SKM-1 (cell line): ENCODE measurements around the gene RAP1GAP.
"Not testable (repeated sequence)": the region's sequence is repeated elsewhere in the genome, so short reads cannot be mapped to it uniquely, and the experiment has no call there.

ENCODE experiments used
- DNase-seq: peaks from one replicate; lab custom pipeline; 2025; ENCODE audit not compliant: unreplicated experiment; lab: John Stamatoyannopoulos, UW

RAP1GAP gene

DNA sequence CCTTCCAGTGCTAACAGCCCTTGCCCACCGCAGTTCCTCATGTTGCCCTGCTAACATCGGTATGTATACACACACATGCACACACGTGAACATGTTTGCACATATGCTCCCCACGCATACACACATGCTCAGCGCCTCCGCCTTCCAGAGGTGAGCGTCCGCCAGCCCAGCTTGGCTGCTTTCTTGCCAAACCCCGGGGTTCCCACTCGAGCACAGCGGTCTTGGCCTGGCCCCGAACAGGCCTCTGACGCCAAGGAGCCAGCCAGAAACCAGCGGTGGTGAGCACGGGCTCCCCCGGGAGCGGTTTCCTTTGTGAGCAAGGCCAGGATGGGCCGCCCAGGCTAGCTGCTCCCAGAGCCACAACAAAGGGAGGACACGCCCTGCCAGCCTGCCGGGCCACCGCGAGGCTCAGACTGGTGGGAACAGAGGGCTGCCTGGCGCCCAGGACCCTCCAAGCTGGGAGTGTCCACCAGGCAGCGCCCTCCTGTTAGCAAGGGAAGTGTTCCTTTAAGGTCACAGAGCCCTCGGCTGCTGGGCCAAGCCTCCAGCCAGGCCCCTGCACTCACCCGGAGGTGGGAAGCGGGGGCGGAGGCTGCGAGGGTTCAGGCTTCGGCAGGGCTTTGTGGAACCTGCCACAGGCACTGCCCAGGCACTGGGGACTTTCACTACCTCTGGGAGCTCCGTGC, 94.5 kb downstream of the RAP1GAP start:
- DNase-seq: no peak

DNA sequence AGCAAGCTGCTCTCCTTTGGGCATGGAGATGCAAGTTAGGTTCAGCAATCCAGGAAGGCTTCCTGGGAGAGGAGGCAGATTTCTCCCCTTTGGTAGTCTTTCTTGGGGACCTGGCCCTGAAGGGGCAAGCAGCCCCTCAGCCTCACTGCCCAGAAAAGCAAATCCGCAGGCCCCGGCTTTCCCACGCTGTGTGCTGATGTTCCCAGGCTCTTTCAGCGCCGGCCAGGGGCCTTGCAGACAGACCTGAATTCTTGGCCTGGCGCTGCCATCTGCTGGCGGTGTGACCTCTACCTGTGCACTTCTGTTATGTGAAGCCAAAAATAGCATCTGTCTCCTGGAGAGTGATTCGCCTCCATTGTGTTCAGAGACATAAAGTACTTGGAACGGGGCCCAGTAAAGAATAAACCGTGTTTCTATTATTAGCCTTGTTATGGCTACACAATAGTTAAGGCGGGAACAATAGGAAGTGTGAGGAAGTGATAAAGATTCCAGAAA, 95.1 kb downstream of the RAP1GAP start:
- DNase-seq: no peak

- no peak for DNase-seq
Observed at GRCh38 chr1:21573475-21573874, 95.7 kb downstream of the RAP1GAP start.

DNA sequence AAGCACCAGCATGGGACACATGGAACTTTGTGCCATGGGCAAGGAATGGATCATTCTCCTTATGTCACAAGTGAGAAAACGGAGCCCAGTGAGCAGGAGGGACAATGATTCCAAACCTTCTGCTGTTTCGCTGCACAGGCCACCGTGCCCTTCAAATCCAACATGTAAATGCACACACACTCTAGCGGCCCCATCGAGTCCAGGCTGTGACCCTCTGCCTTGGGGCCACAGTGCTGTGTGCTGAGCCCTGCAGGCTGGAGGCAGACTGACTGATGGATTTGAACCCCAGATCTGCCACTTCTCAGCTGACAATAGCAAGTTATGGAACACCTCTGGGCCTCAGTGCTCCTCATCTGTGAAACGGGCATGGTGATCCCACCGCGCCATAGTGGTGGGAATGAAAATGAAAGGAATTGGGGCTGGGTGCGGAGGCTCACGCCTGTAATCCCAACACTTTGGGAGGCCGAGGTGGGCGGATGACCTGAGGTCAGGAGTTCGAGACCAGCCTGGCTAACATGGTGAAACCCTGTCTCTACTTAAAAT, 96.4 kb downstream of the RAP1GAP start:
- DNase-seq: no peak

GRCh38 chr1:21572221-21572620, 96.9 kb downstream of the RAP1GAP start:
- DNase-seq: no peak

GRCh38 chr1:21570885-21571284, 98.3 kb downstream of the RAP1GAP start:
- DNase-seq: no peak

DNA sequence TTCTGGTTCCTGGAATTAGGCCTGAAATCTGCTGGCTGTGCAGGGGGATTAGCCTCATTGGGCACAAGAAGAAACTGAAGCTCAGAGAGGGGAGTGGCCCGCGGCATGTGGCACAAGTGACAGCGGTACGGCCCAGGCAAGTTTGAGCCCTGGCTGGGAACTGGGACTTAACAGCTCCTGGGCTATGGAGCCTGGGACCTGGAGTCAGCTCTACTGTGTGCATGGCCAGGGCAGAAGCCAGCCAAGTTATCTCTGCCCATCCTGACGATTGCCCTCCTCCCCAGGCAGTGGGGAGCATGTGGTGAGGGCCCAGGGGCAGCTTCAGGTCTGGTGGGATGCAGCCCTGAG, 98.7 kb downstream of the RAP1GAP start:
- no peak for DNase-seq

DNA sequence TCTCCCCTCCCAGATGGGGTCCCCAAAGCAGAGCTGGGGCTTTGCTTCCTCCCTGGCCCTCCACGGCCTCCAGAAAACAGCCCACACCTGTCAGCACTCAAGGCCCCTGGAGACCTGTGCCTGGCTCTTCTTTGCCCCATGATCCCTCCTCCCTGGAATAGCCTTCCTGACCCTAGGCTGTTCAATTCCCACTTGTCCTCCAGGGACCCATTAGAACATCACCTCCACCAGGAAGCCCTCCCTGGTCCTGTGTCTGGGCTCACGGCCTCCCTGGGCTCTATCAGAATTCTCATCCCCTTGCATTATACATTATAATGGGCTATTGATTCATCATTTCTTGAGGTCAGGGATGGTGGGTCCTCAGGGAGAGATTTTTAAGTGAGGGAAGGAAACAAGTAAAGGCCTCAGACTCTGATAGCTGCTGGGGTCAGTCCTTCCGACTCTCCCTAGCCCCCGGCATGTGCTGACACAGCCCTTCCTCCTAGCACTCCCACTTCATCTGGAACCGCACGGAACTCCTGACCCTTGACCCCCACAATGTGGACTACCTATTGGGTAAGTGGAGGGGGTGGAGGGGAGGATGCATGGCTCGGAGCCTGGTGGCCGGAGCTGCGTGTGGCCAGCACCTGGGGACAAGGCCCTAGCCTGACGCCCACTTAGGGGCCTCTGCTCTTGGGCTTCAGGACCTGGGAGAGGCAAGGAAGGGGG, 99.2 kb downstream of the RAP1GAP start:
- DNase-seq: no peak

DNA sequence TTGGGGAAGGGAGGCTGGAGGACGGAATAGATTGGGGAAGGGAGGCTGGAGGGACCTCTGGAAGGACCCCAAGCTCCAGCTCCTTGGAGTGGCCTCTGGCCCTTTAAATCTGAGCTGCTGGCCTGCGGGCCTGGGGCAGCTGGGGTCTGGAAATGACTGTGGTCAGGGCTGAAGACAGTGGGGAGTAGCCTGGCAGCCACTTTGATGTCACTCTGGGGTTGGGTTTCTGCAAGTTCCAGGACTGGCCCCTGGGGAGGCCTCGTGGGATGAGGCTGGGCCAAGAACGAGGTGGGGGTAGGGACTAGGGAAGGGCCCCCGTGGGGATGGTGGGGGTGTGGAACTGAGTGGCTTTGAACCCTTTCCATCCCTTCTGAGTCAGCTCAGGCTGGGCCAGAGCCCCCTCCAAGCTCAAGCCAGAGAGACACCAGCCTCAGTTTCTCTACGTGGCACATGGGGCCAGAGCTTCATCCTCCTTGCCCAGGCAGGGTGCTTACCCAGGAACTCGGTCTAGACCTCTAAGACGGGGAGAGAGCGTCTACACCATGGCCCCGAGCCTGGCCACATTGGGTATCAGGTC, 100.3 kb downstream of the RAP1GAP start:
- no peak for DNase-seq

- no peak for DNase-seq
Observed at GRCh38 chr1:21568006-21568746, 101.0 kb downstream of the RAP1GAP start.

GRCh38 chr1:21567241-21568005, 101.7 kb downstream of the RAP1GAP start:
- no peak for DNase-seq

GRCh38 chr1:21566361-21566760, 102.8 kb downstream of the RAP1GAP start:
- DNase-seq: not testable (repeated sequence)

- DNase-seq: no peak
Observed at GRCh38 chr1:21565285-21565684, 103.9 kb downstream of the RAP1GAP start.

- no peak for DNase-seq
Observed at GRCh38 chr1:21564521-21565095, 104.5 kb downstream of the RAP1GAP start.

- DNase-seq: no peak
Observed at GRCh38 chr1:21563971-21564370, 105.2 kb downstream of the RAP1GAP start.

- no peak for DNase-seq
Observed at GRCh38 chr1:21562896-21563295, 106.3 kb downstream of the RAP1GAP start.

DNA sequence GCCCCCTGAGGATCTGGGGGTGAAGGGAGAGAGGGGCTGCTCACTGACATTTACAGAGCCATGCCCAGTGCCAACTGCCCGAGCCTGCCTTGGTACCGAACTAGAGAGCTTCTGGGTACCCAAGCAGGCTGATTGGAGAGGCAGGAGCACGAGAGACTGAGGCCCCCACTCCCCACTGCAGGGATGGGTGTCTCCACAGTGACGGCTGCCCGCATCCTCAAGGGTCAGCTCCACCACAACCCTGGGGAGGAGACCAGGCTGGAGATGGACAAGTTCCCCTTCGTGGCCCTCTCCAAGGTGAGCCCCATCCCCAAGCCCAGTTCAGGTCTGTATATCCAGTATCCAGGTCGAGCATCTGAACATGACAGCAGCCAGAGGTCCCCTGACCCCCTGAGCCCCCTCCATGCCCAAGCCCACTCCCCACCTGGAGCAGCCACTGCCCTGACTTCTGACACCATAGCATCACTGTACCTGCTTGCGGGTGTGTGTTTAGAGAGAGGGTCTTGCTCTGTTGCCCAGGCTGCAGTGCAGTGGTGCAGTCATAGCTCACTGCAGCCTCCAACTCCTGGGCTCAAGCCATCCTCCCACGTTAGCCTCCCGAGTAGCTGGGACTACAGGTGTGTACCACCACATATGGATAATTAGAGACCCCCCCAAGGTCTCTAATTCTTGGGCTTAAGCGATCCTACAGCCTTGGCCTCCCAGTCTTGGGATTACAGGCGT, 108.1 kb downstream of the RAP1GAP start:
- no peak for DNase-seq

GRCh38 chr1:21559788-21560567, 109.2 kb downstream of the RAP1GAP start:
- no peak for DNase-seq
